Activated CD4-positive, alpha-beta T cell treated with anti-CD3 and anti-CD28 coated beads for 36 hours (primary cell): ENCODE measurements around the gene TBL1X. TPM values are rescaled to one million over a fixed set of nuclear protein-coding genes. Genes with fewer than 3 reads are reported as not detected.

Source experiments
- ATAC-seq: fragments of 200-7000 bp; cut with Tn5 transposase; one replicate; pipeline ENCODE4 v1.10.0; 2021; ENCODE audit warnings: mild to moderate bottlenecking, moderate library complexity
- CTCF ChIA-PET: fragments of 350-600 bp; sonication (Branson Sonifier 250); formaldehyde crosslinking; loops from one replicate; lab custom pipeline; 2021; ENCODE audit warnings: antibody characterized with exemption; lab: Charles Lee
- POLR2A ChIA-PET: fragments of 350-600 bp; sonication (Branson Sonifier 250); formaldehyde crosslinking; loops from one replicate; lab custom pipeline; 2021; ENCODE audit warnings: antibody characterized with exemption, inconsistent platforms; lab: Charles Lee
- DNase-seq: peaks from one replicate; pipeline ENCODE4 v3.0.0-alpha.2; 2020
- H3K27ac Mint-ChIP-seq: one replicate; pipeline ENCODE4 v1.8.0; 2021; ENCODE audit warnings: mixed read lengths
- H3K27me3 Mint-ChIP-seq: one replicate; pipeline ENCODE4 v1.8.0; 2021; ENCODE audit warnings: mixed read lengths
- H3K36me3 Mint-ChIP-seq: one replicate; pipeline ENCODE4 v1.8.0; 2021; ENCODE audit warnings: low read depth, mixed read lengths
- H3K4me1 Mint-ChIP-seq: one replicate; pipeline ENCODE4 v1.8.0; 2021; ENCODE audit warnings: mixed read lengths
- H3K4me3 Mint-ChIP-seq: one replicate; pipeline ENCODE4 v1.8.0; 2021; ENCODE audit warnings: mild to moderate bottlenecking, moderate library complexity, mixed read lengths
- H3K9me3 Mint-ChIP-seq: one replicate; pipeline ENCODE4 v1.8.0; 2021; ENCODE audit warnings: low read depth, mixed read lengths
- intact Hi-C, 2 experiments: fragments of 100-400 bp; cut with DNase I in 1 of 2; cut with micrococcal nuclease in 1 of 2; formaldehyde crosslinking; loops; one replicate each; pipeline versions ENCODE4 v1.14.2 to v1.15.1; 2022 to 2024; cut with DNase I, micrococcal nuclease
- total RNA-seq, 2 experiments: library from RNA; stranded (reverse); gene quantifications; one replicate each; pipeline ENCODE4 v1.2.3, GENCODE V29; 2021

The TBL1X gene
- total RNA-seq, 2 experiments from 2014 or later: 21.2 to 24.2 TPM

DNA sequence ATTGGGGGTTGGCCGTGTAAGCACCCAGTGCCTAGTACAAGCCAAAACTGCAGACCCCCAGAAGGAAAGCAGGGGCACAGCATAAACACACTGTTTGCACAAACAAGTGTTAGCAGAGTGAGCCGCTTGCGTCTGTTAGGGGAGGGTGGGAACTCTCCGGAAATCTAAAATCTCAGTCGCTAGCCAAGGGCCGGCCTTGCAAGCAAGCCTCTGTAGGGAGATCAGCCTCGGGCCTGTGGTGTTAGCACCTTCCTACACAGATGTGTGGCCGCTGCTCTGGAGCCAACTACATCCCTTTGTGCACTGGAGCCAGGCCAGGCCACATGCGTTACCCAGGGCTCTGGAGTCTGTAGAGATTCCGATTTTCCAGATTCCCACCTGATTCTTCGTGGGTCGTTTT, 233.7 kb downstream of the TBL1X start:
- H3K4me3 Mint-ChIP-seq: no peak overlapping the region
- peaks cover 32% of the 10 kb centered on the region for H3K36me3 Mint-ChIP-seq
- H3K9me3 Mint-ChIP-seq: no peaks in the 10 kb centered on the region
- H3K27me3 Mint-ChIP-seq: no peaks in the 10 kb centered on the region
- no peak overlapping the region for H3K27ac Mint-ChIP-seq
- DNase-seq (no peak), ATAC-seq (no peak)
- POLR2A ChIA-PET: no interaction called here
- CTCF ChIA-PET: no interaction called here
- intact Hi-C loops: no loop called here
- peaks cover under 1% of the 10 kb centered on the region for H3K4me1 Mint-ChIP-seq

DNA sequence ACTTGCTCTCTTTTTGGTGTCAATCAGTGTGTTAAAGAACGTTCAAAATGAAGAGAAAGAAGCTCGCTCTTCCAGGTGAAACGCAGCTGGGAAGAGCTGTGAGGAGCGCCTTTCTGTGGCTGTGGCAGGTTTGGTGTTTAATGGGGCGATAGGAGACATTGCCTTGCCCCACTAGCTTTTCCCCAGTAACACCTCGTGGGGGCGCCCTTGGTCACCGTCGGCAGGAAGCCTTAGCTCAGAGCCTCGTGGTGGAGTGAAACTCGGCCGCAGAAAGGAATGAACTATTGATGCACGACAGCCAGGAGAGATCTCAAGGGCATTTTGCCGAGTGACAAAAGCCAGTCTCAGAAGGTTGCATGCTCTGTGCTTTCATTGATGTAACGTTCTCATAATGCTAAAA, 235.7 kb downstream of the TBL1X start:
- Mint-ChIP-seq H3K4me1 (no peaks in the 10 kb centered on the region), H3K4me3 (no peak overlapping the region), H3K36me3 (peaks cover 39% of the 10 kb centered on the region), H3K27me3 (no peaks in the 10 kb centered on the region), H3K27ac (no peak overlapping the region), H3K9me3 (no peaks in the 10 kb centered on the region)
- ATAC-seq (no peak), DNase-seq (no peak)
- CTCF ChIA-PET: interaction anchor here (0.5 to 0.6 kb wide), 3 partner anchors 23 to 871 kb away, joined by 3 to 4 read pairs (median 3); no protein-coding TSS in a partner anchor
- intact Hi-C loops: no loop called here
- POLR2A ChIA-PET: no interaction called here

DNA sequence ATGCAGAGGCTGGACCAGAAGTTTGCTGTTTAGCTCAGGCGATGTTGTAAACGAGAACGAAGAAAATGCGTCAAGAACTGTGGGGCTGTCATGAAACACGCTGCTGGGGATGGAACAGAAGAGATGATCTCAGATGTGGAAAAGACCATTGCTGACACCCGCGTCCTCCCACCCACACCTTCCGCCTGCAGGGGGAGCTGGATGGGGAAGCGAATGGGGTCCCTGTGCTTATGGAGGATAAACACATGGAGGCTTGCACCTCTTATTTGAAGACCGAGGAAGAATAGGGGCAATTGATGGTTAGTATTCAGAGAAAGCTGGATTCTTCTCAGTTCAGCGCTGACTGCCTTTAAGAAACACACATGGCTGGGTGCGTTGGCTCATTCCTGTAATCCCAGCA, 236.9 kb downstream of the TBL1X start:
- CTCF ChIA-PET: interaction anchor here (0.6 kb wide), 1 partner anchor 734 kb away, joined by 3 read pairs; no protein-coding TSS in a partner anchor
- H3K4me3 Mint-ChIP-seq: no peak overlapping the region

DNA sequence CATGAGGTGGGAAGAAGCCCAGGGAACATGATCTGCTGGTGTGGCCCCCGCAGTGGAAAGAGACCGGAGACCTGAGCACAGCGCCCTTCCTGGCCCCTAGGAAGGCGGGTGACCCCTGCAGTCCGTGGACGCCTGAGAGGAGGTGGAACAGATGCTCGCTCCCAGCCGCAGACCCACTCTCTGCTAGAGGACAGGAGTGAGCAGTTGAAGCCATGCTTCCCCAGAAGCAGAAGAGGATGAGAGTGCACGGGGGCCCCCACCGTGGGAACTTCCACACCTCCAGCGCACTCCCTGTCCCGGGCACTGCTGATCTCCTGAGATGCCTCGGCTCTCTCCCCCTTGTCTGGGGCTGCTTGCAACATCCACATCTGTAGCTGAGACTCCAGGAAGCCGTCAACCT, 238.5 kb downstream of the TBL1X start:
- Mint-ChIP-seq H3K4me3 (no peak overlapping the region), H3K36me3 (peaks cover 38% of the 10 kb centered on the region), H3K27ac (no peak overlapping the region), H3K9me3 (no peaks in the 10 kb centered on the region), H3K4me1 (no peaks in the 10 kb centered on the region), H3K27me3 (no peaks in the 10 kb centered on the region)
- intact Hi-C loops: no loop called here
- no peak for ATAC-seq
- ChIA-PET CTCF (no interaction called here), POLR2A (no interaction called here)
- DNase-seq: no peak

More for the DNA sequence above, 236.9 kb downstream of the TBL1X start:
- Mint-ChIP-seq H3K4me1 (no peaks in the 10 kb centered on the region), H3K9me3 (no peaks in the 10 kb centered on the region), H3K27me3 (no peaks in the 10 kb centered on the region), H3K36me3 (peaks cover 43% of the 10 kb centered on the region), H3K27ac (no peak overlapping the region)
- no peak for ATAC-seq
- POLR2A ChIA-PET: interaction anchor here (0.7 kb wide), 1 partner anchor 614 kb away, joined by 5 read pairs; no protein-coding TSS in a partner anchor
- no peak for DNase-seq
- intact Hi-C loops: no loop called here

DNA sequence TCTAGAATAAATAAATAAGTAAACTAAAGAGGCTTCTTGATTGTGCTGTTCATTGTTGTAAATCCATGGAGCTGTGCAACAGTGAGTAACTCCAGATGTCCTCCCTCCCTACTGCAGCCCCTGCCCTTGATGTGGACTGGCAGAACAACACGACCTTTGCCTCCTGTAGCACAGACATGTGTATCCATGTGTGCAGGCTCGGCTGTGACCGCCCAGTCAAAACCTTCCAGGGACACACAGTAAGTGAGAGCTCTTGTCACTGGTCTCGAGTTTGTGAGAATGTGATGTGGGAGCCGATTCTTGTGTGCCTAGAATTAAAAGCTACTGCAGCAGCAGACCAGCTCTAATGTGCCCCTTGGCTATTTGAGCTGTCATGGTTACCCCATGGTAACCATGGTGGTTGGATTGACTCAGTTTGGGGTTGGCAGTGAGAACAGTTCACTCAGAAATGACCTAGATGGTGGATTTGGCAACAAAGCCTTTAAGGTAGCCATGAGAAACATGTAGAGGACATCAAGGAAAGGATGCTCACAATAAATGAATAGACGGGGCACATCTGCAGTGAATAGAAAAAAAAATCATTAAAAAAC, 240.1 kb downstream of the TBL1X start:
- Mint-ChIP-seq H3K36me3 (peaks cover 34% of the 10 kb centered on the region), H3K4me1 (peaks cover 6% of the 10 kb centered on the region), H3K27me3 (no peaks in the 10 kb centered on the region), H3K27ac (no peak overlapping the region), H3K9me3 (no peaks in the 10 kb centered on the region), H3K4me3 (no peak overlapping the region)
- DNase-seq (no peak), ATAC-seq (no peak)
- CTCF ChIA-PET: no interaction called here
- POLR2A ChIA-PET: no interaction called here
- intact Hi-C loops: no loop called here

DNA sequence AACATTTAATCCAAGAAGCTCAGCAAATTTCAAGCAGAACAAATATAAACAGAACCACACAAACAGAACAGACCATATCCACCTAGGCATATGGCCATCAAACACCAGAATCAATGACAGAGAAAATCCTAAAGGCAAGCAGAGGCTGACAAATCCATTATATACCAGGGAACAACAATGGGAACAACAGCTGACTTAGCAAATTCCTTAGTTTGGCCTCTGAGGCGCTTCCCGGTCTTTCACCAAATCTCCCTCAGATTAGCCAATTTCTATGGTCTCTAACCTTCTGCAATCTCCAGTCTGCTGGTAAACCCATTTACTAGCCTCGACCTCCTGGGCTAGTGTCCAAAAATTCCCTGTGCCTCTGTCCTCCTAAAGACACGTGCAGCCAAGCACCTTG, 241.6 kb downstream of the TBL1X start:
- CTCF ChIA-PET: no interaction called here
- POLR2A ChIA-PET: no interaction called here
- peaks cover 6% of the 10 kb centered on the region for H3K4me1 Mint-ChIP-seq
- ATAC-seq (no peak), DNase-seq (no peak)
- H3K9me3 Mint-ChIP-seq: no peaks in the 10 kb centered on the region
- H3K36me3 Mint-ChIP-seq: peaks cover 24% of the 10 kb centered on the region
- intact Hi-C loops: no loop called here
- no peak overlapping the region for H3K4me3 Mint-ChIP-seq
- H3K27me3 Mint-ChIP-seq: no peaks in the 10 kb centered on the region
- no peak overlapping the region for H3K27ac Mint-ChIP-seq

DNA sequence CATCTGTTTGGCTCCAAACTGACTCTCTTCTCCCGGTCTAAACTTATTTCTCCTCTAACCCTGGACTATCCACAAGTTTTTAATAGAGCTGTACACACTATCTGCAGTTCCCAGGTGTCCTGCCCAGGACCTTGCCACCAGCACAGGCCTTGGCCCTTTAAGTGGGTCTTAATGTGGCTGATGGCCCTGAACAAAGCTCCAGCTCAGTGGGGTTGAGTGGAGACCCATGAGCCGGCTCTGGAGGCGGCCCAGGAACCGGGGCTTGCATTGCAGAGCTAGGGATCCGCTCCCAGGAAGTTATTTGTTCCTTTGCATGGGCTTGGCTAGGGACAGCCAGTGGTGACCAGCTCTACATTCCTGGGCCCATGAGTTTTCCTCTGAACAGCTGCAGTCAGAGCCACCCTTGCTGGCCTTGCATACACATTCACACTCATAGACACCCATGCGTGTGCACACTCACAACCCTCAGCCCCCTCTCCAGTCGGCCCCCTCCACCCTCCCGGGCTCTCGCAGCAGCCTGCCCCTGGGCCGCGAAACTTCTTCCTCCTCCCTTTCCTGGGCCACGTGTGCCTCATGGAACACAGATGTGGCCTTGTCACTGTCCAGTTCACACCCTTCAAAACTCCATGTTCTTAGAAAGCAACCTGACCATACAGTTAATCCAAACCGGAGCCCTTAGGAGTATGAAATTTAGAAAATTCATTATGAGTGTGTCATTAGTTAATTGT, 242.6 kb downstream of the TBL1X start:
- ATAC-seq (no peak), DNase-seq (no peak)
- no peak overlapping the region for H3K4me3 Mint-ChIP-seq
- intact Hi-C loops: loop anchor here (2.0 kb wide), 5 partner anchors 243 to 959 kb away; partner anchors contain the start of gene TBL1X (in 1 of the 2)
- H3K27me3 Mint-ChIP-seq: no peaks in the 10 kb centered on the region
- H3K27ac Mint-ChIP-seq: no peak overlapping the region
- POLR2A ChIA-PET: no interaction called here
- H3K9me3 Mint-ChIP-seq: no peaks in the 10 kb centered on the region
- peaks cover 6% of the 10 kb centered on the region for H3K4me1 Mint-ChIP-seq
- CTCF ChIA-PET: no interaction called here
- peaks cover 26% of the 10 kb centered on the region for H3K36me3 Mint-ChIP-seq

DNA sequence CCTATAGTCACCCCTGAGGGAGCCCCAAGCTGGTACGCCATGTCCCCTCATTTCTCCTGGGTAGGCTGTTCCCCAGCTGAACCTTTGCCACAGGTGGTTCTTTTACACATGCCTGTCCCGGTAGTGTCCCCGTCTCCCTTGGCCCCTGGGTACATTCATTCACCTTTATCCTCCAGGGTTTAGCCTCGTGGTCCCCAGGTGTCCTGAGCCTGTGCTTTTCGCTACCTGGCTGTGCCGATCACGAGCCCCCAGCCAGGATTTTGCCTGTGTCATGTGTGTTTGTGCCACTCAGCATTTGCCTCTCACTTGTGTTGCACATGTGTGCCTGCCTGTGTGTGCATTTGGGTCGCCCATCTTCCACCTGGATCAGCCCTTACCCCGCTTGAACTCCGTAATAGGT, 243.2 kb downstream of the TBL1X start:
- POLR2A ChIA-PET: no interaction called here
- Mint-ChIP-seq H3K27ac (no peak overlapping the region), H3K4me3 (no peak overlapping the region), H3K9me3 (no peaks in the 10 kb centered on the region), H3K27me3 (no peaks in the 10 kb centered on the region), H3K4me1 (peaks cover 6% of the 10 kb centered on the region), H3K36me3 (peaks cover 25% of the 10 kb centered on the region)
- ATAC-seq (no peak), DNase-seq (no peak)
- CTCF ChIA-PET: interaction anchor here (0.8 kb wide), 1 partner anchor 489 kb away, joined by 7 read pairs; no protein-coding TSS in a partner anchor
- intact Hi-C loops: loop anchor here (2.0 kb wide), 5 partner anchors 243 to 959 kb away; partner anchors contain the start of gene TBL1X (in 1 of the 2)

DNA sequence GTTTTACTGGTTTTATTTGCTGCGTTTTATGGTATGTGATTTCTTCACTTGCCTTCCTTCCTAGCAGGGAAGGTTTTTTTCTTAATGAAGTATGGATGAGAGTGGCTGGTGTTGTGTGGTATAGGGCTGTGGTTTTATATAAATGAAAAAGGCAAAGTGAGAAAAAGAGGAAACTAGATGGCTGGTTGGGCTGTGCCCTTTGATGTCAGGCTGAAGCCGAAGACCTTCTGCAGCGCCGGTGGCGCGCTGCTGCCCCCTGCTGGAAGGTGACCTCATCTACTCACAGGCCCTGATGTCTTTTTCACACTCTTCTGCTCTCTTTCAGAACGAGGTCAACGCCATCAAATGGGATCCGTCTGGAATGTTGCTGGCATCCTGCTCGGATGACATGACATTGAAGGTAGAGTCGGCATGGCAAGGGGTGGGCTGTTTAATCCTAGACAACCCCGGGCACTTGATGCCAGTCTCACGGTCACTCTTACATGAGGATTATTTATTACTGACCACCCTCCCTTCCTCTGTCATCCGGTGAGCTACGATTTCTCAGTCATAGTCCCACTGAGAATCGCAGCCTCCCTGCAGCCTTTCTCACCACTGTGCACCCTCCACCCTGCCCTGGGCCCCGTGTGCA, 244.2 kb downstream of the TBL1X start:
- intact Hi-C loops: loop anchor here (1.0 to 2.0 kb wide), 7 partner anchors 244 to 960 kb away; partner anchors contain the start of gene TBL1X (in 1 of the 2)
- Mint-ChIP-seq H3K36me3 (peaks cover 25% of the 10 kb centered on the region), H3K27me3 (no peaks in the 10 kb centered on the region), H3K9me3 (no peaks in the 10 kb centered on the region), H3K4me3 (no peak overlapping the region), H3K4me1 (peaks cover 6% of the 10 kb centered on the region), H3K27ac (no peak overlapping the region)
- peak; percentile 78 for ATAC-seq
- POLR2A ChIA-PET: no interaction called here
- CTCF ChIA-PET: interaction anchor here (0.6 to 0.8 kb wide), 3 partner anchors 411 to 763 kb away, joined by 3 to 7 read pairs (median 3); no protein-coding TSS in a partner anchor
- peak; percentile 84 for DNase-seq

DNA sequence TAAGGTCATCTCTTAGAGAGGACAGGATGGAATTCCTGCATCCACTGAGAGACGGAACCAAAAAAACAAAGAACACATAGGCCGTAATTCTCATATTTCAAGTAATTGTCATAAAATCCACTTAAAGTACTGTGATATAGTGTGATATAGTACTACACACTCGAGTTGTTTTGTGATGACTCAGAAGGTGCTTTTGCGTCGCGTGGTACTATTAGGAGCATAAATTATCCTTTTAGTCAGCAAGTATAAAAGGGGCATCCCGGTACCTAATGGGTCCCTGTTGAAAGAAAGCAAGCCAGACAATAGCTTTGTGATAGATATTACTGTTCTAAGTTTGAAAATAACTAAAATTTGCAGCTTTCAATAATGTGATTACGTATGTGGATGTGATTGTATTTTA, 245.5 kb downstream of the TBL1X start:
- no peak for ATAC-seq
- Mint-ChIP-seq H3K27ac (no peak overlapping the region), H3K36me3 (peaks cover 21% of the 10 kb centered on the region), H3K4me3 (no peak overlapping the region), H3K4me1 (peaks cover 6% of the 10 kb centered on the region), H3K9me3 (no peaks in the 10 kb centered on the region), H3K27me3 (no peaks in the 10 kb centered on the region)
- DNase-seq: no peak
- ChIA-PET CTCF (no interaction called here), POLR2A (no interaction called here)
- intact Hi-C loops: no loop called here

DNA sequence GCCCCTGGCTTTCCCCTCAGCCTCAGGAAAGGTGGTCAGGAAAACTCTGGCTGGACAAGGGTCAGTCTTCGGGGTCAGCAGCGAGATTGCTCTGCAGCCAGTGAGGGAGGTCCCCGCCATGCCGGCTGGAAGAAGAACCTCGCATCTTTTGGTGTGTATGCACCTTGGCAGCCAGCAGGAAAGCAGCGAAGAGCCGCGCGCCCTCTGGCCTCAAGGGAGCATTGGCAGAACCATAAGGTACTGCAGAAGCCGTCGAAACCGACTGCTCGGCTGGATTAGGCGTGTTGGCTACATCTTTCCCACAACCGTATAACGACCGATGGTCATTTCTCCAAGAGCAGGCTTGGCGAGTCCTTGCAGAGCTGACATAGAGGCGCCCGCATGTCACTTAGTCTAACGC, 252.5 kb downstream of the TBL1X start:
- CTCF ChIA-PET: no interaction called here
- intact Hi-C loops: no loop called here
- POLR2A ChIA-PET: no interaction called here
- no peak overlapping the region for H3K27ac Mint-ChIP-seq
- ATAC-seq (no peak), DNase-seq (no peak)
- H3K27me3 Mint-ChIP-seq: no peaks in the 10 kb centered on the region
- H3K9me3 Mint-ChIP-seq: peaks cover 7% of the 10 kb centered on the region
- no peaks in the 10 kb centered on the region for H3K4me1 Mint-ChIP-seq
- no peak overlapping the region for H3K4me3 Mint-ChIP-seq
- H3K36me3 Mint-ChIP-seq: peaks cover 72% of the 10 kb centered on the region
